GM23338 (cell line): ENCODE measurements around the gene CSDE1. TPM values are rescaled to one million over a fixed set of nuclear protein-coding genes. Genes with fewer than 3 reads are reported as not detected.

ENCODE experiments used
- ATAC-seq: fragments of 200-7000 bp; cut with Tn5 transposase; 3 replicates; pipeline ENCODE4 v1.9.1; 2020
- DNase-seq: peaks from one replicate; pipeline ENCODE4 v3.0.0-alpha.2; 2015; ENCODE audit warnings: low spot score
- H2AFZ ChIP-seq: fragments of 200-600 bp; sonication (generic); 2 replicates; pipeline ENCODE4 v1.8.0; 2016; ENCODE audit warnings: antibody characterized with exemption, mild to moderate bottlenecking, moderate library complexity
- H3F3A ChIP-seq: fragments of 200-600 bp; sonication (generic); replicated peaks from 2 replicates; pipeline ENCODE4 v1.8.0; 2017; ENCODE audit warnings: antibody characterized with exemption, mixed run types, low read depth
- H3K27ac ChIP-seq: fragments of 200-600 bp; sonication (generic); 2 replicates; pipeline ENCODE4 v1.6.1; 2016; ENCODE audit warnings: low read depth
- H3K27me3 ChIP-seq: fragments of 200-600 bp; sonication (generic); 2 replicates; pipeline ENCODE4 v1.8.0; 2016; ENCODE audit warnings: mild to moderate bottlenecking, mixed run types, moderate library complexity; ENCODE audit not compliant: insufficient read depth
- H3K36me3 ChIP-seq: fragments of 200-600 bp; sonication (generic); 2 replicates; pipeline ENCODE4 v1.8.0; 2016; ENCODE audit warnings: mild to moderate bottlenecking; ENCODE audit not compliant: insufficient read depth
- H3K4me1 ChIP-seq: fragments of 200-600 bp; sonication (generic); 2 replicates; pipeline ENCODE4 v1.8.0; 2016; ENCODE audit warnings: mild to moderate bottlenecking, moderate library complexity; ENCODE audit not compliant: insufficient read depth
- H3K4me2 ChIP-seq: fragments of 200-600 bp; sonication (generic); 2 replicates; pipeline ENCODE4 v1.7.1; 2017; ENCODE audit warnings: mixed run types
- H3K4me3 ChIP-seq: fragments of 200-600 bp; sonication (generic); 2 replicates; pipeline ENCODE4 v1.6.1; 2016; ENCODE audit warnings: mixed run types
- H3K79me2 ChIP-seq: fragments of 200-600 bp; sonication (generic); replicated peaks from 2 replicates; pipeline ENCODE4 v1.8.0; 2017; ENCODE audit warnings: mild to moderate bottlenecking; ENCODE audit not compliant: insufficient read depth
- H3K9me2 ChIP-seq: fragments of 200-600 bp; sonication (generic); 2 replicates; pipeline ENCODE4 v1.8.0; 2017; ENCODE audit not compliant: insufficient read depth
- H4K20me1 ChIP-seq: fragments of 200-600 bp; sonication (generic); replicated peaks from 2 replicates; pipeline ENCODE4 v1.8.0; 2017; ENCODE audit warnings: mild to moderate bottlenecking; ENCODE audit not compliant: insufficient read depth
- H3K27ac Mint-ChIP-seq: 2 replicates; pipeline ENCODE4 v1.8.0; 2020; ENCODE audit warnings: inconsistent platforms, mild to moderate bottlenecking, moderate library complexity, mixed read lengths
- H3K27me3 Mint-ChIP-seq: 3 replicates; pipeline ENCODE4 v1.8.0; 2022; ENCODE audit warnings: low read depth, mild to moderate bottlenecking, moderate library complexity, mixed read lengths, inconsistent platforms; ENCODE audit not compliant: insufficient read depth, poor library complexity
- H3K36me3 Mint-ChIP-seq: 3 replicates; pipeline ENCODE4 v1.8.0; 2021; ENCODE audit warnings: low read depth, mild to moderate bottlenecking, inconsistent platforms, moderate library complexity, mixed read lengths
- H3K4me1 Mint-ChIP-seq: 3 replicates; pipeline ENCODE4 v1.8.0; 2020; ENCODE audit warnings: mild to moderate bottlenecking, inconsistent platforms, mixed read lengths
- H3K4me3 Mint-ChIP-seq: 3 replicates; pipeline ENCODE4 v1.8.0; 2021; ENCODE audit warnings: moderate library complexity, mild to moderate bottlenecking, inconsistent platforms, mixed read lengths
- H3K9me3 Mint-ChIP-seq: 3 replicates; pipeline ENCODE4 v1.8.0; 2020; ENCODE audit warnings: moderate library complexity, mild to moderate bottlenecking, inconsistent platforms, mixed read lengths
- CREB1 ChIP-seq: fragments of 250-450 bp; sonication (Bioruptor Pico); IDR thresholded peaks from 2 replicates; pipeline ENCODE4 v1.5.0; 2020; ENCODE audit warnings: low read depth, mild to moderate bottlenecking, moderate library complexity
- CTCF ChIP-seq, 2 experiments: fragments of 200-600 bp in 1 of 2; sonication (generic) in 1 of 2; conservative IDR thresholded peaks; 2 replicates each; pipeline versions ENCODE4 v1.5.1 to v1.6.1; 2016 to 2017; ENCODE audit warnings: antibody characterized with exemption in 2 of 2, low read depth in 2 of 2, mild to moderate bottlenecking in 2 of 2, moderate library complexity in 1 of 2
- EZH2phosphoT487 ChIP-seq: fragments of 200-600 bp; sonication (generic); IDR thresholded peaks from one replicate; pipeline ENCODE4 v1.8.1; 2018; ENCODE audit warnings: antibody characterized with exemption; ENCODE audit not compliant: unreplicated experiment
- POLR2AphosphoS5 ChIP-seq: IDR thresholded peaks from 2 replicates; pipeline ENCODE4 v1.6.1; 2016; ENCODE audit warnings: antibody characterized with exemption, low read depth
- REST ChIP-seq: IDR thresholded peaks from one replicate; pipeline ENCODE4 v1.6.1; 2018; ENCODE audit warnings: antibody characterized with exemption; ENCODE audit not compliant: unreplicated experiment
- STAT1 ChIP-seq: IDR thresholded peaks from one replicate; pipeline ENCODE4 v1.6.1; 2016; ENCODE audit warnings: antibody characterized with exemption; ENCODE audit not compliant: unreplicated experiment
- ZNF331 ChIP-seq: fragments of 250-450 bp; sonication (Bioruptor Pico); IDR thresholded peaks from 2 replicates; pipeline ENCODE4 v1.5.0; 2020; ENCODE audit warnings: low read depth, mild to moderate bottlenecking, moderate library complexity
- ZNF462 ChIP-seq: fragments of 250-450 bp; sonication (Bioruptor Pico); IDR thresholded peaks from 2 replicates; pipeline ENCODE4 v1.5.0; 2020; ENCODE audit warnings: mild to moderate bottlenecking, moderate library complexity
- polyA plus RNA-seq: library from polyadenylated mRNA; unstranded; fragments of >200 nt; fragmentation: Nextera tagmentation; extraction: Ambion mirVana; gene quantifications from 2 replicates; pipeline ENCODE4 v1.2.1, GENCODE V29; 2016
- total RNA-seq: library from RNA; depleted of rRNA; stranded (reverse); fragments of >200 nt; shearing (Covaris generic); gene quantifications from 2 replicates; pipeline ENCODE4 v1.2.3, GENCODE V29; 2014

The CSDE1 gene
- total and polyA plus RNA-seq, 2 experiments from 2014 or later = 214 to 1,054 TPM

- no peaks in the 10 kb centered on the region for H3F3A ChIP-seq
- H2AFZ ChIP-seq = no peak overlapping the region
- Mint-ChIP-seq H3K27me3 (peaks cover 9% of the 10 kb centered on the region), H3K4me3 (peak overlapping the region; percentile 96), H3K27ac (peak overlapping the region; percentile 100), H3K9me3 (no peaks in the 10 kb centered on the region), H3K4me1 (peaks cover 48% of the 10 kb centered on the region), H3K36me3 (peaks cover 26% of the 10 kb centered on the region)
- H3K4me1 ChIP-seq = peaks cover 42% of the 10 kb centered on the region
- peaks cover 52% of the 10 kb centered on the region for H3K79me2 ChIP-seq
- H3K27me3 ChIP-seq = no peaks in the 10 kb centered on the region
- peak overlapping the region; percentile 81 for H3K4me2 ChIP-seq
- H3K9me2 ChIP-seq = no peaks in the 10 kb centered on the region
- TF ChIP-seq CTCF (conservative IDR thresholded peaks at IDR 0.05; ENCODE audit: low read depth in 2 of 2) = no peak
- TF ChIP-seq POLR2AphosphoS5 = 0 out of 2 replicates have a peak, but pooled peaks have one; percentile 31
- H3K4me3 ChIP-seq = peak overlapping the region; percentile 72
- 0 out of 2 replicates have a peak, but pooled peaks cover 4% of the 10 kb centered on the region for H3K36me3 ChIP-seq
- peak; percentile 45 for ATAC-seq
- H4K20me1 ChIP-seq = peaks cover 41% of the 10 kb centered on the region
- peak; percentile 76 for DNase-seq
- peak overlapping the region; percentile 94 for H3K27ac ChIP-seq
Measured at GRCh38 chr1:114756949-114757454, 782 bp downstream of the CSDE1 start.

GRCh38 chr1:114756009-114756892, 1.5 kb downstream of the CSDE1 start:
- H4K20me1 ChIP-seq = peaks cover 48% of the 10 kb centered on the region
- peaks cover 56% of the 10 kb centered on the region for H3K4me1 Mint-ChIP-seq
- peaks cover 9% of the 10 kb centered on the region for H3K27me3 Mint-ChIP-seq
- peak overlapping the region; percentile 81 for H3K4me2 ChIP-seq
- H3K27ac ChIP-seq = peak overlapping the region; percentile 94
- H3K27ac Mint-ChIP-seq = peak overlapping the region; percentile 100
- H3K79me2 ChIP-seq = peaks cover 60% of the 10 kb centered on the region
- no peak overlapping the region for H2AFZ ChIP-seq
- H3K36me3 Mint-ChIP-seq = peaks cover 26% of the 10 kb centered on the region
- H3K9me2 ChIP-seq = no peaks in the 10 kb centered on the region
- DNase-seq = no peak
- H3K4me3 Mint-ChIP-seq = peak overlapping the region; percentile 96
- H3K27me3 ChIP-seq = no peaks in the 10 kb centered on the region
- no peaks in the 10 kb centered on the region for H3K9me3 Mint-ChIP-seq
- no peak for ATAC-seq
- peak overlapping the region; percentile 72 for H3K4me3 ChIP-seq
- H3K36me3 ChIP-seq = 0 out of 2 replicates have a peak, but pooled peaks cover 4% of the 10 kb centered on the region
- H3K4me1 ChIP-seq = peaks cover 49% of the 10 kb centered on the region
- H3F3A ChIP-seq = no peaks in the 10 kb centered on the region
- TF ChIP-seq ZNF462 (CRISPR knock-in tag) (no peak), REST (no peak), ZNF331 (no peak), CREB1 (no peak), EZH2phosphoT487 (no peak), STAT1 (no peak)
